ENCODE results near the gene GAS7. TPM values are rescaled to one million over a fixed set of nuclear protein-coding genes. Genes with fewer than 3 reads are reported as not detected.

GAS7 gene
- total RNA-seq, 1 experiment from 2014 or later: 6.0 TPM

DNA sequence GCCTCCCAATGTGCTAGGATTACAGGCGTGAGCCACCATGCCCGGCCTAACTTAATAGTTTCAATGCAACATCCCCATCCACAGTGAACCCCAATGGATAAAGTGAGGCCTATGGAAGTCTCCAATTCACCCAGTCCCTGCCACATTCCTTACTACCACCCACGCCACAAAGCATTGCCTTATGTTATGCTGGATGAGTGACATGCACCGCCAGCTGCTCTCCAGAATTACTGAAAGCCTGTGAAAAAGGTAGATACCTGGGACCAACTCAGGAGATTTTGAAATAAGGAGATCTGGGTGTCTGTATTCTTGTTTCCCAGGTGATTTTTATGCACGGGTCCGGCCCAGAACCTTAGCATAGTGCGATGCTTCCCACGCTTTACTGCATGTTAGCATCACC is 16.9 kb upstream of the GAS7 start:
- Histone ChIP-seq H3K4me1 (ENCODE audit: insufficient read depth, low read length) (no peaks in the 10 kb centered on the region; the same call in 1 of the 2 replicates), H3K79me1 (ENCODE audit: insufficient read depth, low read depth, low read length, poor library complexity, severe bottlenecking) (no peaks in the 10 kb centered on the region), H2BK15ac (ENCODE audit: low read depth, low read length) (no peak overlapping the region), H3K23me2 (ENCODE audit: insufficient read length, low read depth, low read length, poor library complexity, severe bottlenecking) (no peaks in the 10 kb centered on the region), H4K20me1 (ENCODE audit: control insufficient read depth, insufficient read depth, insufficient read length) (no peaks in the 10 kb centered on the region), H3T11ph (ENCODE audit: low read length) (no peak overlapping the region), H3K23ac (ENCODE audit: insufficient read length, low read depth, low read length) (no peak overlapping the region), H2AFZ (ENCODE audit: low read length) (no peak overlapping the region), H4K5ac (ENCODE audit: insufficient read length, low read depth, low read length) (no peak overlapping the region), H2BK120ac (ENCODE audit: low read depth, low read length, poor library complexity, severe bottlenecking) (no peak overlapping the region), H2AK5ac (ENCODE audit: insufficient read length, low read length) (no peak overlapping the region), H3K18ac (ENCODE audit: insufficient read length, low read depth, low read length) (no peak overlapping the region), H3K14ac (ENCODE audit: insufficient read depth, low read length) (no peak overlapping the region), H3K9ac (ENCODE audit: extremely low read depth, insufficient read length, low read length) (no peak overlapping the region), H3K27ac (ENCODE audit: insufficient read length, low read depth, low read length) (no peak overlapping the region), H3K4ac (ENCODE audit: low read depth, low read length) (no peak overlapping the region), H2BK5ac (ENCODE audit: insufficient read length, low read length) (no peak overlapping the region), H3K56ac (ENCODE audit: insufficient read length, low read depth, low read length) (no peak overlapping the region), H3K79me2 (ENCODE audit: insufficient read depth, low read length) (no peaks in the 10 kb centered on the region), H2BK20ac (ENCODE audit: low read depth, low read length, poor library complexity, severe bottlenecking) (no peak overlapping the region), H3K4me2 (ENCODE audit: insufficient read depth, insufficient read length, low read length) (no peak overlapping the region), H4K8ac (replicated peaks; ENCODE audit: insufficient read length, low read depth, low read length) (no peak overlapping the region), H4K91ac (ENCODE audit: insufficient read length, low read depth, low read length) (no peak overlapping the region), H2BK12ac (ENCODE audit: insufficient read length, low read depth, low read length) (no peak overlapping the region), H3K9me3 (ENCODE audit: control insufficient read depth, low read depth, low read length) (no peaks in the 10 kb centered on the region), H3K27me3 (ENCODE audit: insufficient read depth, low read length) (no peaks in the 10 kb centered on the region)
- H3K27me3 Mint-ChIP-seq (ENCODE audit: low read depth): no peaks in the 10 kb centered on the region
- no CpG with 5 or more reads among the region's 8 CpGs for WGBS (ENCODE audit: extremely low coverage, insufficient read length, low lambda C conversion rate)
- no peak for TF ChIP-seq CTCF (conservative IDR thresholded peaks at IDR 0.05)
- no peak overlapping the region for H3K4me3 Mint-ChIP-seq
- H3K9me3 Mint-ChIP-seq: peaks cover 0 to 5% of the 10 kb centered on the region in 2 experiments; a peak in 2 of 5 replicates
- DNase-seq: no peak
- peaks cover 22 to 25% of the 10 kb centered on the region in 2 experiments for H3K4me1 Mint-ChIP-seq
- H3K27ac Mint-ChIP-seq: no peak overlapping the region
- no peaks in the 10 kb centered on the region for H3K36me3 Mint-ChIP-seq (ENCODE audit: insufficient read depth in 1 of 3, low read depth in 3 of 3)
